HG03571 (cell line): Measurements from ENCODE around the gene COL28A1.
A peak's percentile ranks its signal among the peaks of the same experiment; 100 is the strongest.
"Not testable (repeated sequence)": the region's sequence is repeated elsewhere in the genome, so short reads cannot be mapped to it uniquely, and the experiment has no call there.

Experiments used
- ATAC-seq: cut with Tn5 transposase; IDR thresholded peaks from one replicate; pipeline ENCODE4 v1.9.1; 2021; ENCODE audit not compliant: unreplicated experiment

COL28A1 gene

DNA sequence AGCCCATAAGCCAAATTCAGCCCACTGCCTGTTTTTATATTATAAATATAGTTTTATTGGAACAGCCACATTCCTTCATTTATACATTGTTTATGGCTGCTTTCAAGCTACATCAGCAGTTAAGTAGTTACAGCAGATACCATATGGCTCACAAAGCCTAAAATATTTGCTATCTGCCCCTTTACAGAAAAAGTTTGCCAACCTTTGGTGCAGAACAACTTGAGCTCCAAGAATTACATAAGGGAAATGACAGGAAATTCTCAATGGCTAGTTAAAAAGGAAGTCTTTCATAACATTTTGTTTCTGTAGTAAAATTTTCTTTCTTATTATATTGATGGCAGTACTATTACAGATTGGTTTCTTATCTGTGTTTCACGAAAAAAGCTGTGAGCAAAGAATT, 59.3 kb downstream of the COL28A1 start:
- no peak for ATAC-seq

GRCh38 chr7:7475601-7476000, 60.1 kb downstream of the COL28A1 start:
- no peak for ATAC-seq

DNA sequence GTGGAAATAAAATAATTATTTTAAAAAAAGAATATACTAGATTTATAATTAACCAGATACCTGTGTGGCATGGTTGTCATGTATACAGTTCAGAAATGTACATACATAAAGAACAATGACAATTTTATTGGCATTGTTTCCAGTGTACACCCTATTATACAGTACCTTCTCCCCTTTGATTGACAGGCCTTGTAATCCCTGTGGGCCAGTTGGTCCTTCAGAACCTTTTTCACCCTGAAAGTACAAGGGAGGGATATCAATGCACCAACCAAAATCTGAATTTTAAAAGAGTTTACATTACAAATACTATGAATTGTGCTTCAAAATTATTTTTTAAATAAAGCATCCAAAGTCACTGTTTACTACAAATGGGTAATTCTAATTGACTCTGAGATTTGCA, 61.2 kb downstream of the COL28A1 start:
- no peak for ATAC-seq

GRCh38 chr7:7464991-7465765, 70.5 kb downstream of the COL28A1 start:
- not testable (repeated sequence) for ATAC-seq

DNA sequence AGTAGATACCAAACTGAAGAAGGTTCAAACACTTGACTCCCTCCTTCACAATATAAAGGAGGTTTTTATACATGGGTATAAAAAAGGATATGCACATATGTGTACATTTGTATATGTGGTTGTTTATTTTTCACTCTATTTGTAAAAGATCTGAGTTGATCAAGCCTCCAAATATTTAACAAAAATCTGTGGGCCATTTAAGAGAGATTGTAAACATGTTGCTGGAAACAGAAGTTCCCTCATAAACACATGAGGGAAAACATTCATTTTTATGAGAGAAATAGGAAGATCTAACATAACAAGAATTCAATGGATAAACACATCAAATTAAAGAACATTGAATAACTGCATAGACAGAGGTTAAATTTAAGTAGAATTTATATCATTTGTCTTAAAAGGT, 81.7 kb downstream of the COL28A1 start:
- no peak for ATAC-seq

DNA sequence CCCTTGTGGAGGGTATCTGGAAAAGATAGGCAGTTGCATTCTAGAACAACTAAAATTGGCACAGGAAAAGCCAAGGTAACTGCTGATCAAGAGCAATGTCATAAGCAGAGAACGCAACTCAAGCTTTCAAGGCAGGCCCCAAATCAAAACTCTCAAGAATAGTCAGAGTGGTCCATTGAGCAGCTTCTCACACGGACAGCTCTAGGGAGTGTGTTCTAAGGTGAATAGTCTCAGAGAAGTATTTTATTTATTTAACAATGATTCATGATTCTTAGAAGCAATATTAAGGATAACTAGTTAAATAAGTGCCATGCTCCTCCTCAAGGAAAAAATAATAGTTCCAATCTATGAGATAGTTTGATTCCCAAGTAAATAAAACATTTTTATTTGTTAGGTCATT, 83.0 kb downstream of the COL28A1 start:
- ATAC-seq = no peak

GRCh38 chr7:7452119-7452518, 83.6 kb downstream of the COL28A1 start:
- no peak for ATAC-seq

DNA sequence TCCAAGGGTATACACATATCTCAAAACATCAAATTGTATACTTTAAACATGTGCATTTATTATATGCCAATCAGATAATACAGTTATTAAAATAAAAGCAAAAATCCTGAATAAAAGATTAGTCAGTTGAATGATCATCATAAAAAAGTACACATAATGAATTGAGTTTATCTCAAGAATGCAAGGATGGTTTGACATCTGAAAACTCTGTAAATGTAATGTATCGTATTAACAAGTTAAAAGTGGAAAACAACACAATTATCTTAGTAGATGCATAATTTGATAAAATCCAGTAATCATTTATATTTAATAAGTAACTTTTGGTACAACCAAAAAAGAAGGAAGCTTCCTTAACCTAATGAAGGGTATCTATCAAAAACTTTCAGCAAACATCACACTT, 86.6 kb downstream of the COL28A1 start:
- no peak for ATAC-seq

DNA sequence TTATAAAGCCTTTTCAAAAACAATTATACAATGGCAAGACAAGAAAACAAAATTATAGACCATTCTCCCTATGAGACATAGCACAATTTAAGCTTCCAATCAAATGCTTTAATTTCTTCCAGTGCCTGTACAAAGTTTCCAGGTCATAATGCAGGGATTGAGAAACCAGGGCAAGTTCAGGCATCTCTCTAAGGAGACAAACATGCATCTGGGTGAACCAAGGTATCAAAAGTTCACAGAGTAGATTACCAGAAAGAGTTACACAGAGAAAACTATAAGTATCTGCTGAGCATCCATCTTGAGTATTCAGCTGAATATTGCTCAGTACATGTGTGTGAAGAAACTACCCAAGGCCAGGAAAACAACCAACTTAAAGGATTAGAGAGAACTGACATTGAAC, 89.1 kb downstream of the COL28A1 start:
- ATAC-seq = no peak

- ATAC-seq = no peak
Measured at GRCh38 chr7:7443806-7444350, 91.8 kb downstream of the COL28A1 start.

DNA sequence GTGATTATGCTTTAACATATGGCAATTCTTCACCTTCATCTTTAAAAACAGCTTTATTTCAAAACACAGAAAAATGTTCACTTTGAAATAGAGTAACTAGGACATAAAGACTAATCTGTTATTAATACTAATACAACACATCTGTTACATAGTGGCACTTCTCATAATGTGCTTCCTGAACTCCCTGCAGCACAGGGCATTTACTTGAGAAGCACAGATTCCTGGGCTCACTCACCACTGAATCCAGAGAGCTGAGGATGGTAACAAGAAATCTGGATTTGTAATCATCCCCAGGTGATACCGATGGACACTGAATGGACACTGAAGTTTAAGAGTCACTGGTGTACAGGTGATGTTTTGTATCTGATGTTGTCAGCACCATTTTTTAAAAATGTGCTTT, 96.1 kb downstream of the COL28A1 start:
- no peak for ATAC-seq

DNA sequence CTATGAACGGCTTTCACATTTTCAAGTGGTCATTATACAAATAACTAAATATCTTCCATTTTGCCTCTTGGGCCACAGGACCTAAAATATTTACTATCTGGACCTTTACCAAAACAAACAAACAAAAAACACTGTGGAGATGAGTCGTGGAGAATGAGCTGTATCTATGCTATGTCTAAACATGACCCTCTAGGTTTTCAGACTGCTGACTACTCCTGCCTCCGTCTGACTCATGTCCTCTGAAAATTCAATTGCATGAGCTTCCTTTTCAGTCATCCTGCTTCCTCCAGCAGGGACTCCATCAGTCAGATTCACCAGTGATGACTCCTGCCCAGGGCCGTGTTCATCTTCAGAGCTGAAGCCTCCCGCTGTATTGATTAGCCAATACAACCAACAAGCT, 96.8 kb downstream of the COL28A1 start:
- ATAC-seq = no peak

DNA sequence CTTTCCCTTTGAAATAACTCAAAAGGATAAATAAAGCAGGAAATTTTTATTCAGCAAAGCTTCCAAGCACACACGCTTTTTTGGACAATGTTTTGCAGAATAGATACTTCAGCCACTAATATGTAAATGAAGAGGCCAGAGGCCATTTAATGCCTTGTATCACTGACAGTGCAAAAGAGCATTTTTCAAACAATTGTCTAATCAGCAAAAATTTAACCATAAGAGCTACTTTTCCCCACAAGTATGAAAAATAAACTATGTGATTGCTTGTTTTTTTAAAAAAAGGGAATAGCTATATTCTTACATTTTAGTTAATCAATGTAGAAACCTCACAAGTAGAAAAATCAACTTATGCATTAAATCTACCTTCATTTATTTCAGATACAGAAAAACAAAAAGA, 99.7 kb downstream of the COL28A1 start:
- ATAC-seq = no peak

GRCh38 chr7:7434329-7434728, 101.3 kb downstream of the COL28A1 start:
- no peak for ATAC-seq

DNA sequence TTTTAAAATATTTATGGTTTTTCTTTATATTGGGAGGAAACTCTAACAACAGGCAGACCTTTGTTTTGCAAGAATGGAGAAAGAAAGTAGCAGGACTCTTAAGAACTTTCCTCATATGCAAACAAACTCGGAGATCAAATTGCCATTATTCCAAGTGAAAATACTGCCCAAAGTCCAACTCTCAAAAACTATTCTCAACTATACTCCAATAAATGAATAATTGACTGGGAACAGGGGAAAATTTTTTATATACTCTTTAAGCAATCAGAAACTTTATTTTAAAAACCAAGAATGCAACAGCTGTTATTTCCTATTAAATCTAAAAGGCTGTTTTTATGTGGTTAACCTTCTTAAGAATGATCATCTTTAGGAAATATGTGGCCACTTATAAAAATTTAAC, 101.9 kb downstream of the COL28A1 start:
- ATAC-seq = no peak

GRCh38 chr7:7432979-7433378, 102.7 kb downstream of the COL28A1 start:
- no peak for ATAC-seq

DNA sequence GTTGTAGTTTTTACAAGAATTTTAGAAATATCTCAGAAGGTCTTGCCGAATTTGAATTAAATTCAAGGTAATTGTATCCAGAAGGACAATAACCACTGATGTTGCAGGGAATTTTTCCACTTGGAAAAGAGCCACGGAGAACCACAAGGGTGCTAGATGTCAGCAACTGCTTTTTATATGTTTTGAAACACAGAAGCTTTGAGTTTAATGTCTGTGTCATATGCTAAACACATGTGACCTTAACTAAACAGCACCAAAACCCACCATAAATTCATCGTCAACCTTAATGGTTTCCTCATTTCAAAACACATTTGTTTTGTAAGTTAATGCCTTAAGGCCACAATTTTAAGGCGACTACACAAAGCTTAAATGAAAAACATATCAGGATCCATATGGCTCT, 106.9 kb downstream of the COL28A1 start:
- no peak for ATAC-seq

DNA sequence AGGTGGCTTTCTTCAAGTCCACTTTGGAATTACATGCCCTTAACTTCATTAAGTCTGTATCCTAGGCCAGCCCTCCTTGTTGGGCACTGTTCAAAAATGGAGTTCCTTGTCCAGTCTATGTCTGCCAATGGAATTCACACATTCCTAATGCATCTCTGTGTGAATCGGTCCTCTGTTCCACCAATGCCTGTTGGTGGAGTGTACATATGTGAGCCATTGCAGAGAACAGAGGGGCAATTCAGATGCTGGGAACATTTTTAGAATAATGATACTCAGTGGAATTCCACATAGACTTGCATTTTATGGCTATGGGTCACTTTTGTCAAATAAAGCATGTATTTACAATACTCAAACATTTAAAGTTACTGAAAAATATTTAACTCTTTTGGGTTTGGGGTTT, 108.3 kb downstream of the COL28A1 start:
- ATAC-seq = no peak

- no peak for ATAC-seq
Measured at GRCh38 chr7:7426676-7427075, 109.0 kb downstream of the COL28A1 start.

- no peak for ATAC-seq
Measured at GRCh38 chr7:7425321-7425720, 110.4 kb downstream of the COL28A1 start.

DNA sequence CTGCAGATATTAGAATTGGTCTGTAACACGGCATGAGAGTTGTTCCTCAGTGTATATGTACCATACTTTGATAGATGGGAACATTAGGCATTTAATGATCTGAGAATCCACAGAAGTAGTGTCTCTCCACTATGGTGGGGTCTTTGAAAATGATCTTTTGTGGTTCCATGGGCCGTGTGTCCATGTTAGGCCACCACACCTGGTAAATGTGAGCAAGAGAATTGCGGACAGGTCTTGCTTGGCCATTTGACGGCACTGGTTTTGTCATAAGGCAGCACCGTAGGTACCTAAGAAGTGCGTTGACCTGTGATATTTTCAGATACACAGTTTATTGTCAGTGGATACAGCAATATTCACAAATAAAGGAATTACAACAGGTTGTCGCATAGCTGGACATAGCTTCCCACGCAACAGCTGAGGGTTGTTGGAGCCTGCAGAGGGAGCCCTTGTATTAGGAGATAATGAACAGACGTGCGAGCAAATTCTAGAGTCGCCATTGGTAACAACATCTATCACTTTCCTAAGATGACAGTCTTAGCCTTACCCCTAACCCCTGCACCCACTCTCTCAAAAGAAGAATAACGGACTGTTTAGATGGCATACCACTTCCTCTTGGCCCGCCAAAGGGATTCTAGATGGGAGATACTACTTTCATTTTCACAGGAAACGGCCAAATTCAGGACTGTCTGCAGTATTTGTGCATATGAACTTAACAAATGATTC, 111.4 kb downstream of the COL28A1 start:
- ATAC-seq = peak; percentile 77

DNA sequence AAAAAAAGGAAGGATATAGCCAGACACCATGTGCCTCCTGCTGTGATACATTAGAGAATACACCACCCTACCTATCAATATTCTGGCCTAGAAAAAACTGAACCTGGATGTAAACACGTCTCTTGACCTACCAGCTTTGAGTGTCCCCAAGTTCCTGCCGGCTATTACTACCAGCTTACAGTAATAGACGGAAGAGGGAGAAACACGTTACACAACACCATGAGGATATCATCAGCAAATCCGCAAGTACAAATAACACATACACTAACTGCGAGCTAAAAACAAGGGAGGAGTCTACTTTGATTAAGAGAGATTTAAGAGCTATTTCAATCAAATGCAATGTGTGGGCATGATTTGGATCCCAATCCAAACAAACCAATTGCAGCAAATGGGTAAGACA, 113.0 kb downstream of the COL28A1 start:
- ATAC-seq = no peak
